ENCODE data around the gene NOL4L.

DNA sequence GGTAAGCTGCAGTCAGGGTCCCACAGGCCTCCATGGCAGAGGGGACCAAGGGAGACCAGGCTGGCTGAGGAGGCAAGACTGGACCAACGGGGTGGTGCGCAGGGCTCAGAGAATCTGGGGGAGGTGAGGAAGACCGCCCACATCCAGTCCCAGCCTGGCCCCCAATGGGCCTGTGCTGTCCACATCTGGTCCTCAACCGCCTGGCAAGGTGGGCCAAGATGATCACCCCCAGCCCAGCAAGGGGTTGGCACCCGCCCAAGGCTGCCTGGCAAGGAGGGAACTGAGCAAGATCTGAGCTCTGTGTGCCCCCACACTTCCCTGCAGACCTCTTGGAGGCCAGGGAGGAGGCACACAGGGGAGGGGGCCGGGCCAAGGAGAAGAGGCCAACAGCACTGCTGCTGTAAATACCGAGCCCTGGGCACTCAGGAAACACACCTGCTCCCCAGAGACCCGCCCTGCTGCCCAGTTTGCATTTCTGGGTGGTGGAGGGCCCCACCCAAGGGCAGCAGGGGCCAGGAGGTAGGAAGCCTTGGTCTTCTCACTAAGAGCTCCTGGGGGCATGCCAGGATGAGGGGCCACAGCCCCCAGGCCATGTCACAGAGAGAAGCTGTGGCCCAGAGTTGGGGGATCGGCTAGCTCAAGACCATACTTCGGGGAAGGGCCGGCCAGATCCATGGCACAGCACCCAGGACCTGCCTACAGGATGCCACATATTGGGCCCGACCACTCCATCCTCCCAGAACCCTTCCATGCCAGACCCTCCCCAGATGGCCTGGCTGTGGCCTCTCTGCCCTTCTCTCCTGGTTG is 117.4 kb downstream of the NOL4L start:
- TF ChIP-seq POLR2AphosphoS5 (IDR thresholded peaks at IDR 0.05; ENCODE audit: borderline replicate concordance, low read depth, low read length) (no peak), EZH2 (IDR thresholded peaks at IDR 0.05) (no peak)
